ENCODE results near the gene RBM10.

DNA sequence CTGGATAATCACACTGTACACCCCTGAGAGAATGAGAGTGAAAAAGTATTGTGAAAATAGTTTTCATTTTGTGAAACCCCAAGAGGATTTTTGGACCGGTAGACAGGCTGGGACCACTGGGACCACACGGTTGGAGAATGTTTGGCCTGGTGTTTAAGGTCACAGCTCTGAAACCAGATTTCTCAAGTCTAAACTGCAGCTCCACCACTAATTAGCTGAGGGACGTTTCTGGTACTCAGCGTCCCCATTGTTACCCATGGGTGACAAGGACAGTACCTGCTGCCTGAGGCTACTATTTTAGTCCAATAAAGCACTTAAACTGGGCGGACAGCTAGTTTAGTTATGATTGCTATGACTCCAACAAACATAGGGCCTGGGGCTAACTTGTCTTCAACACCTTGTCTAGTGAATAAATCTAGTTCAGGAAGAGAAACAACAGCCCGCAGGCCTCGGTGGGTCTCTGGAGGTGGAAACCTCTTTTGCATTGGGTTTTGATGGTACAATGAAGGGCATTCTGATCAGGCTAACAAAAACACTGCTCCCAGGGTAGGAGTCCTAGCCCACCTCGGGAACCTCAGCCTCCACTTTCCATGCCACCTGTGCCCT, 87.3 kb downstream of the RBM10 start:
- TF ChIP-seq CTCF (IDR thresholded peaks at IDR 0.05; ENCODE audit: insufficient read depth, low read depth, low read length) (no peak), EZH2 (IDR thresholded peaks at IDR 0.05; ENCODE audit: insufficient read depth, low read length) (no peak)

Data from astrocyte (in vitro differentiated cells and primary cell).